Measurements from ENCODE around the gene SPRYD4. TPM values are rescaled to one million over a fixed set of nuclear protein-coding genes. Genes with fewer than 3 reads are reported as not detected.
"Not testable (repeated sequence)": the region's sequence is repeated elsewhere in the genome, so short reads cannot be mapped to it uniquely, and the experiment has no call there.

The SPRYD4 gene
- total RNA-seq, 1 experiment from 2014 or later = 3.7 TPM

GRCh38 chr12:56490360-56490759, 22.0 kb downstream of the SPRYD4 start:
- Histone ChIP-seq H3K27ac (no peak overlapping the region), H3K9me3 (replicated peaks) (no peaks in the 10 kb centered on the region), H3K4me3 (no peak overlapping the region), H3K4me1 (no peaks in the 10 kb centered on the region), H3K36me3 (no peaks in the 10 kb centered on the region), H3K27me3 (no peaks in the 10 kb centered on the region)
- no peak for DNase-seq

- not testable (repeated sequence) for H3K27me3 ChIP-seq; H3K4me3 ChIP-seq; H3K36me3 ChIP-seq; H3K9me3 ChIP-seq (replicated peaks); H3K4me1 ChIP-seq; H3K27ac ChIP-seq; DNase-seq
Measured at GRCh38 chr12:56493409-56494105, 25.2 kb downstream of the SPRYD4 start.

- H3K4me3 ChIP-seq; H3K9me3 ChIP-seq (replicated peaks); DNase-seq; H3K4me1 ChIP-seq; H3K36me3 ChIP-seq; H3K27me3 ChIP-seq; H3K27ac ChIP-seq: not testable (repeated sequence)
Measured at GRCh38 chr12:56494106-56494415, 25.7 kb downstream of the SPRYD4 start.

GRCh38 chr12:56494481-56494880, 26.1 kb downstream of the SPRYD4 start:
- H3K4me1 ChIP-seq; H3K4me3 ChIP-seq; H3K27me3 ChIP-seq; DNase-seq; H3K27ac ChIP-seq; H3K9me3 ChIP-seq (replicated peaks); H3K36me3 ChIP-seq: not testable (repeated sequence)

GRCh38 chr12:56496704-56497103, 28.3 kb downstream of the SPRYD4 start:
- not testable (repeated sequence) for H3K4me3 ChIP-seq; H3K27me3 ChIP-seq; H3K27ac ChIP-seq; H3K36me3 ChIP-seq; H3K4me1 ChIP-seq; H3K9me3 ChIP-seq (replicated peaks)
- DNase-seq = peak; percentile 43 to 45

GRCh38 chr12:56498126-56498902, 29.9 kb downstream of the SPRYD4 start:
- H3K9me3 ChIP-seq (replicated peaks); H3K27me3 ChIP-seq; H3K4me3 ChIP-seq; H3K27ac ChIP-seq; H3K36me3 ChIP-seq; H3K4me1 ChIP-seq: not testable (repeated sequence)
- peak; percentile 27 to 45 for DNase-seq

GRCh38 chr12:56499452-56499851, 31.1 kb downstream of the SPRYD4 start:
- not testable (repeated sequence) for H3K4me3 ChIP-seq; DNase-seq; H3K27me3 ChIP-seq; H3K36me3 ChIP-seq; H3K27ac ChIP-seq; H3K9me3 ChIP-seq (replicated peaks); H3K4me1 ChIP-seq

- not testable (repeated sequence) for DNase-seq; H3K27me3 ChIP-seq; H3K27ac ChIP-seq; H3K4me1 ChIP-seq; H3K4me3 ChIP-seq; H3K9me3 ChIP-seq (replicated peaks); H3K36me3 ChIP-seq
Measured at GRCh38 chr12:56499879-56500278, 31.5 kb downstream of the SPRYD4 start.

GRCh38 chr12:56510786-56511185, 42.4 kb downstream of the SPRYD4 start:
- no peak for DNase-seq
- Histone ChIP-seq H3K4me3 (no peak overlapping the region), H3K27ac (no peak overlapping the region)

GRCh38 chr12:56514014-56514318, 45.6 kb downstream of the SPRYD4 start:
- DNase-seq; H3K27ac ChIP-seq; H3K4me1 ChIP-seq; H3K36me3 ChIP-seq; H3K4me3 ChIP-seq; H3K27me3 ChIP-seq; H3K9me3 ChIP-seq (replicated peaks): not testable (repeated sequence)

More at GRCh38 chr12:56510786-56511185, 42.4 kb downstream of the SPRYD4 start:
- Histone ChIP-seq H3K27me3 (no peaks in the 10 kb centered on the region), H3K36me3 (no peaks in the 10 kb centered on the region), H3K4me1 (no peaks in the 10 kb centered on the region), H3K9me3 (replicated peaks) (no peaks in the 10 kb centered on the region)

- no peak overlapping the region for H3K4me3 ChIP-seq
- H3K27ac ChIP-seq = no peak overlapping the region
- no peaks in the 10 kb centered on the region for H3K9me3 ChIP-seq (replicated peaks)
- no peak for DNase-seq
- no peaks in the 10 kb centered on the region for H3K36me3 ChIP-seq
- H3K27me3 ChIP-seq = no peaks in the 10 kb centered on the region
- no peaks in the 10 kb centered on the region for H3K4me1 ChIP-seq
Measured at GRCh38 chr12:56517854-56518253, 49.5 kb downstream of the SPRYD4 start.

- no peak for DNase-seq
- no peaks in the 10 kb centered on the region for H3K9me3 ChIP-seq (replicated peaks)
- no peak overlapping the region for H3K4me3 ChIP-seq
- no peaks in the 10 kb centered on the region for H3K27me3 ChIP-seq
- H3K4me1 ChIP-seq = peaks cover 3% of the 10 kb centered on the region; the same call in 1 of the 2 replicates
- no peaks in the 10 kb centered on the region for H3K36me3 ChIP-seq
- no peak overlapping the region for H3K27ac ChIP-seq
Measured at GRCh38 chr12:56518570-56518969, 50.2 kb downstream of the SPRYD4 start.

GRCh38 chr12:56520048-56520447, 51.7 kb downstream of the SPRYD4 start:
- Histone ChIP-seq H3K9me3 (replicated peaks) (no peaks in the 10 kb centered on the region), H3K27me3 (no peaks in the 10 kb centered on the region), H3K4me1 (peaks cover 3% of the 10 kb centered on the region; the same call in 1 of the 2 replicates), H3K36me3 (no peaks in the 10 kb centered on the region), H3K4me3 (no peak overlapping the region), H3K27ac (no peak overlapping the region)
- no peak for DNase-seq

- H3K27me3 ChIP-seq = no peaks in the 10 kb centered on the region
- H3K4me3 ChIP-seq = no peak overlapping the region
- DNase-seq = no peak
- no peaks in the 10 kb centered on the region for H3K36me3 ChIP-seq
- peaks cover 3% of the 10 kb centered on the region; the same call in 1 of the 2 replicates for H3K4me1 ChIP-seq
- no peaks in the 10 kb centered on the region for H3K9me3 ChIP-seq (replicated peaks)
- H3K27ac ChIP-seq = no peak overlapping the region
Measured at GRCh38 chr12:56520506-56520905, 52.1 kb downstream of the SPRYD4 start.

GRCh38 chr12:56521209-56521589, 52.8 kb downstream of the SPRYD4 start:
- no peaks in the 10 kb centered on the region for H3K27me3 ChIP-seq
- no peaks in the 10 kb centered on the region for H3K9me3 ChIP-seq (replicated peaks)
- H3K27ac ChIP-seq = no peak overlapping the region
- no peak for DNase-seq
- peak overlapping the region; percentile 79 for H3K4me3 ChIP-seq
- H3K36me3 ChIP-seq = no peaks in the 10 kb centered on the region
- H3K4me1 ChIP-seq = peaks cover 6% of the 10 kb centered on the region; the same call in 1 of the 2 replicates
